ENCODE measurements around the gene RABGAP1L. TPM values are rescaled to one million over a fixed set of nuclear protein-coding genes. Genes with fewer than 3 reads are reported as not detected.
"Not testable (repeated sequence)": the region's sequence is repeated elsewhere in the genome, so short reads cannot be mapped to it uniquely, and the experiment has no call there.

RABGAP1L gene
- total RNA-seq, 4 donors from 2014 or later: 31.7 to 49.7 (median 34.3) TPM

DNA sequence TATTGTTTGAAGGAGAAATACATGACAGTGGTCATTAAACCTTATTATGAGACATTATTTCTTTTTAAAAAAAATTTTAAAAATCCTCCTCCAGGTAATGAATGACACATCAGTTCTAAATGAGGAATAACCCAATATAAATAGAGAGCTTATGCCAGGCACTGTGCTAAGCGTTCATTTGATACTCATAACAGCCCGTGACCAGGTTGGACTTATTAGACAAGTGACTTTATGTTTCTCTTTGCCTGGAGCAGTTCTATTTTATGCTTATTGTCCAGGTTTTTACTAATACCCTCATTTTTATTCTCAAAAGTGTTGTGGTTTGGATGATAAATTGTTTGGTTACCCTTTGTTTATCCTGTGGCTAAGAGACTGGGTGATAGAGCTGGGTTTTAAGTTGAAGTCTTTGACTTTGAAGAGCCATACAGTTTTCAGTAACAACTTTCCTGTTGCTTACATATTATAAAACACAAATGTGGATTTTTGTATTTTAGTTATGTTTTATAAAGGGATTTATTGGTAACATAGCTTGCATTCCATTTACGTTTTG is 84.2 kb downstream of the RABGAP1L start:
- TF ChIP-seq, protein P1, sequence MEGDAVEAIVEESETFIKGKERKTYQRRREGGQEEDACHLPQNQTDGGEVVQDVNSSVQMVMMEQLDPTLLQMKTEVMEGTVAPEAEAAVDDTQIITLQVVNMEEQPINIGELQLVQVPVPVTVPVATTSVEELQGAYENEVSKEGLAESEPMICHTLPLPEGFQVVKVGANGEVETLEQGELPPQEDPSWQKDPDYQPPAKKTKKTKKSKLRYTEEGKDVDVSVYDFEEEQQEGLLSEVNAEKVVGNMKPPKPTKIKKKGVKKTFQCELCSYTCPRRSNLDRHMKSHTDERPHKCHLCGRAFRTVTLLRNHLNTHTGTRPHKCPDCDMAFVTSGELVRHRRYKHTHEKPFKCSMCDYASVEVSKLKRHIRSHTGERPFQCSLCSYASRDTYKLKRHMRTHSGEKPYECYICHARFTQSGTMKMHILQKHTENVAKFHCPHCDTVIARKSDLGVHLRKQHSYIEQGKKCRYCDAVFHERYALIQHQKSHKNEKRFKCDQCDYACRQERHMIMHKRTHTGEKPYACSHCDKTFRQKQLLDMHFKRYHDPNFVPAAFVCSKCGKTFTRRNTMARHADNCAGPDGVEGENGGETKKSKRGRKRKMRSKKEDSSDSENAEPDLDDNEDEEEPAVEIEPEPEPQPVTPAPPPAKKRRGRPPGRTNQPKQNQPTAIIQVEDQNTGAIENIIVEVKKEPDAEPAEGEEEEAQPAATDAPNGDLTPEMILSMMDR (IDR thresholded peaks at IDR 0.05): no peak
- DNase-seq (ENCODE audit: low spot score): no peak
- ATAC-seq (ENCODE audit: low FRiP score): no peak

DNA sequence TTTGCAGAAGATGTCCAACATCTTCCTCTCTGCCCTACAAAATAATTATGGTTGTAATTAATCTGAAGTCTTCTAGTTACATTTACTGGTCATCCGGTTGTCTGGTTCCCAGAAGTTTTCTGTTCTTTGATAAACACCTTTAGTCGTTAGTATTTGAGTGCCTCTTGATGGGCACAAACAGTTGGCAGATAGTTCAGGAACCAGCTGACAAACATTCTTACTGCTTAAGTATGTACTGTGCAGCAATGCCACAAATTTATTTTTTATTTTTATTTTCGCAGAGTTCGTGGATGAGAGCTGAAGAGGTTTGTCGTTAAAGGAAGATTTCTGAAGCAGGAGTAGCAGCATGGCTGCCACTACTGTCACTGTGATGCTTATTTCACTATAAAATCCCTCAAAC is 84.7 kb downstream of the RABGAP1L start:
- DNase-seq (ENCODE audit: low spot score) (no peak), ATAC-seq (ENCODE audit: low FRiP score) (no peak)
- TF ChIP-seq, protein P1 (IDR thresholded peaks at IDR 0.05): no peak

DNA sequence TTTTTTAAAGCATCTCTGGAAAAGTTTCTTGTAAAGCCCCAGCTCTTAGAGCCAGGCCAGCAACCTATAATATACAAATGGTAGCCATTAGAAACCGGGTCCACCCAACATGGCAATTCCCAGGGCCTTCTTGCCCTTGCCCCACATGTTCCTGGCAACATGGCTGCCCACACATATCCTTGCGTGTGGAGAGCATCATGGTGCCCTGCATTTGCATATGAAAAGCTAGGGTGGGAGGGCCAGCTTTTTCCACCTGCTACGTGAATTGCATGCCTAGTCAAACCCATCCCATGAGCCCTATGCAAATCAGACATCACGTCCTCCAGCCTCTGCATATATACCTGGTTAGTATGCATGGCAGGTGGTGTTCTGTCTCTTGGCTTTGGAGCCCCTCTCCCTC is 88.2 kb downstream of the RABGAP1L start:
- ATAC-seq (ENCODE audit: low FRiP score) (no peak), DNase-seq (ENCODE audit: low spot score) (no peak)
- TF ChIP-seq, protein P1 (IDR thresholded peaks at IDR 0.05): no peak

GRCh38 chr1:174248041-174248440 is 88.7 kb downstream of the RABGAP1L start:
- DNase-seq (ENCODE audit: low spot score): no peak
- ATAC-seq (ENCODE audit: low FRiP score): no peak
- TF ChIP-seq, protein P1 (IDR thresholded peaks at IDR 0.05): no peak

- DNase-seq (ENCODE audit: low spot score); ATAC-seq (ENCODE audit: low FRiP score): not testable (repeated sequence)
Measured at GRCh38 chr1:174256386-174256785, 97.1 kb downstream of the RABGAP1L start.

GRCh38 chr1:174258148-174258550 is 98.8 kb downstream of the RABGAP1L start:
- DNase-seq (ENCODE audit: low spot score) (no peak), ATAC-seq (ENCODE audit: low FRiP score) (no peak)
- TF ChIP-seq, protein P1 (IDR thresholded peaks at IDR 0.05): no peak

GRCh38 chr1:174262349-174263241 is 103.3 kb downstream of the RABGAP1L start:
- TF ChIP-seq, protein P1 (IDR thresholded peaks at IDR 0.05): no peak
- DNase-seq (ENCODE audit: low spot score) (no peak), ATAC-seq (ENCODE audit: low FRiP score) (no peak)
